Measurements from ENCODE around the gene NTN1.
A peak's percentile ranks its signal among the peaks of the same experiment; 100 is the strongest.

The NTN1 gene

DNA sequence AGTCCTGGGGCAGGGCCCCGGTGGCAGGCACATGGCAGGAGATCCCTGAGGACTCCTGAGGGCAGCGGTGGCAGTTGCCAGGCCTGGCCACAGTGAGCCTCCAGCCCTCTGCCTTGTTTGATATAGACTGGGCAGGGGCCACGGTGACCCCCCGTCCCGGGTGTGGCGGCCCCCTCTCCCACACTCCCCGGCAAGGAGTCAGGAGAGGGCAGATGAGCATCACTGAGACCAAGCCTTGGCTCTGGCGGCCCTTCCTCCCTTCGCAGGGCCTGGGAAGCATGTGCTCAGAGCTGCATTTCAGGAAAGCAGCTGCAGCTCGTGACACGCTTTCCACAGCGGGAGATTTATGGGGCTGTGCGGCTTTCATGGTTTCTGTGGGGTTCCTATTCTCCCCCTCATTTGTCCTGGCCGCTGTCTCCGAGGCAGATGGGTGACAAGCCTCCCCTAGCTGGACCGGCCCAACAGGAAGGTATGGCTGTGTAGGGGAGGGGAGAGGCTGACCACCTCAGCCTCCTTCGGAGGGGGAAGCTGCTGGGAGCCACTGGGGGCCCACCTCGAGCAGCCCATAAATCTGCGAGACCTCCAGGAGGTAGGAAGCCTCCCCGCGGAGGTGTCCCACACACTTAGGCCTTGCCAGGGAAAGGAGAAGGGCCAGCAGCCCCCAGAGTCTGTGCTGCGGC, 211.4 kb downstream of the NTN1 start:
- DNase-seq (ENCODE audit: low read depth) = no peak

DNA sequence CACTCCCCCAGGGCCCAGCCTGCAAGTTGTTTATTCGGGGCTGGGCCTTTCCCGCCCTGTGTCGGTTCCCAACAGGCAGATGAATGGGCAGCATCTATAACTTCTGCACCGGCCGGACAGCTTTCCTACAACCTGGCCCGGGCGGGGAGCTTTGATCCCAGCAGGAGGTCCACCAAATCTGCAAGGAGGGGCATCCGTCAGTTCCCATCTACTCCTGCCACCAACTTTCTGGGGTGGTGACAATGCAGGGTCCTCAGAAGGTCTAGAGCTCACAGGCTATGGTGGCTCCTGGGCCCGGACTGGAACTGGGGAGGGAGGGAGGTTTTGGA, 211.9 kb downstream of the NTN1 start:
- DNase-seq (ENCODE audit: low read depth) = no peak

DNA sequence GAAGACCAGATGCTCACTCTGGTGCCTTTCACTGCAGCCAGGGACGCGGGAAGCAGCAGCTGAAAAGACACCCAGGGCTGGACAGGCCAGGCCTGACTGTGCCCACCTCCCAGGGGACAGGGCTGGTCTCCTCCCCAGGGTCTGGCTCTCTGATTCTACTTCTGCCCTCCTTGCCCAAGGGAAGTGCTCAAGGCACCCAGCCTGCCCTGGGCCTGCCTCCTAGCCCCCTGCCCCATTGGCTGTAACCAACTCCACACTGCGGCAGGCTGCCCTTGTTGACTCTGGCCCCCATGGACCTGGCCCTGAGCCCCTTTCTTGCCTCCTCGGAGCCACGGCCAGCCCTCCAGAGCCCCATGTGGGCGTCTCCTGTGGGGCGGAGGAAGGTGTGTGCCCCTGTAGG, 212.5 kb downstream of the NTN1 start:
- DNase-seq (ENCODE audit: low read depth) = no peak

DNA sequence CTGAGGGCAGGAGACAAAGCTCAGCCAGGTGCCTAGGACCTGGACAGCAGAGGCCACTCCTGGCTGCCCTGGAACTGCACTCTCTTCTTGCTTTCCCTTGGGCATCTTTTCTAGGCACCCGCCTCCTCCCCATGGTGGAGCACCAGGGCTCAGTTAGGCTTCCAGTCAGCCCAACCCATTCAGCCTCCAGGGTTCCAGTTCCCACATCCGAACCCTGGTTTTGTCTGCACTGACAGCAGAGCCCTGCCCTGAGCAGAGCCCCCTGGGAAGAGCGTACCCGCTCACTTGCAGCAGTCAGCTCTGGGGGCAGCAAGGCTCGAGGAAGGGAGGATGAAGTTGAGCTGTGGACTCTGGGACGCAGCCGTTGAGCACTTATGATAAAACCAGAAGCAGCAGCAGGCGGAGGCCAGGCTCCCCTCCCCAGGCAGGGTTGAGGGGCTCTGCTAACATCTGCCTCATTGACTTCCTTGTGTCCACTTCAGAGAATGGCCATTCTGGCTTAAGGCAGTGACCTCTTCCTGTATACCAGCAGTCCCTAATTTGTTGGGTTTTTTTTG, 213.2 kb downstream of the NTN1 start:
- no peak for DNase-seq (ENCODE audit: low read depth)

DNA sequence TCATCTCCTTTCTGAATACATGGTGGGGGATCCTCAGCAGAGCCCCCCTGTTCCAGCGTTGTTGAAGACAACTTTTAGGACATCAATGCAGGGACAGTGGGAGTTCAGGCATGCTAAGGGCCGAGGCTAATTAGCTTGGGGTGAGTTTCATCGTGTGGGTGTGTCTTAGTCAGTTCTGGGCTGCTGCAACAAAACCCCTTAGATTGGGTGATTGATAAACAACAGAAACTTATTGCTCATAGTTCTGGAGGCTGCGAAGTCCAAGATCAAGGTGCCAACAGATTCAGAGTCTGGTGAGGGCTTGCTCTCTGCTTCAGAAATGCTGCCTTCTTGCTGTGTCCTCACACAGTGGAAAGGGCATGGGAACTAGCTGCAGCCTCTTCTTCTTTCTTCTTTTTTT, 214.0 kb downstream of the NTN1 start:
- DNase-seq (ENCODE audit: low read depth) = no peak

DNA sequence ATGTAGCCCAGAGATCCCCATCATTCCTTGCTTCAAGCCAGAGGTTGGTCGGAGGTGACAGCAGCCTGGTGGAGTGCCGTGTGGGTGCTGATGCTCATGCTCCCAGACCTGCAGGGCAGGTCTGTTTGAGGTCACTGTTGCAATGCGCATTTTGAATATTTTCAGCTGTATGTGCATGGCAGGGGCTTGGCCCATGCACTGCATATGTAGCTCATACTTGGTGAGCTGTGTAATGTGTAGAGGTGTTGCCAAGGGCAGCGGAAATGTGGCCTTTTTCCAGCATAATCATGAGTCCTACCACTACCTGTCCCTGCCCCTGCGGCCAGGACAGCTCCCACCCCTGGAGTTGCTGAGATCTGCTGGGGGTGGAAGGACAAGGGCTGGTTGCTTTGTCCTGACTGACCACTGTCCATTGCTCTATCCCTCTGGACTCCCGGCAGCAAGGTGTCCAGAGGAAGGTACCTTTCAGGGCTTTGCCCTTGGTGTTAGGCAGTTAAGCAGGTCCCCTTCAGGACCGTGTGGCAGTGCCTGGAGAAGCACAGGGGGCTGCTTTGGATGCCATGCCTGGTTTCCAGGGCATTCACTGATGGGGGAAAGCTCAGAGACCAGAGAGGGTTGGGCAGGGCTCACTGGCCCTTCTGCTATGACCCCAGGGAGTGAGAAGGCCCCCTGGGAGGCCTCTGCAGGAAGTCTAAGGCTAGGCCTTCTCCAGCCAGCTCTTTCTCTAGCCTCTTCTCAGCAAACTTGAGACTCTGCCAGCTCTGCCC, 215.2 kb downstream of the NTN1 start:
- no peak for DNase-seq (ENCODE audit: low read depth)

DNA sequence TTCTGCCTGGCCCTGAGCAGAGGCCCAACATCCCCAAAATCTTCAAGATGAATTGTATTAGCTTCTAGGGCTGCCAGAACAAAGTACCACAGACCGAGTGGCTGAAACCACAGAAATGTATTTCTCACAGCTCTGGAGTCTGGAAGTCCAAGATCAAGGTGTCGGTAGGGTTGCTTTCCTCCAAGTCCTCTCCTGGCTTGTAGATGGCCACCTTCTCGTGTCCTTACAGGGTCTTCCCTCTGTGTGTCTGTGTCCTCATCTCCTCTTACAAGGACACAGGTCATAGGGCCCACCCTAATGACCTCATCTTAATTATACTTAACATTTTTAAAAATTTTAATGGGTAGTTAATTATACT, 215.7 kb downstream of the NTN1 start:
- no peak for DNase-seq (ENCODE audit: low read depth)

DNA sequence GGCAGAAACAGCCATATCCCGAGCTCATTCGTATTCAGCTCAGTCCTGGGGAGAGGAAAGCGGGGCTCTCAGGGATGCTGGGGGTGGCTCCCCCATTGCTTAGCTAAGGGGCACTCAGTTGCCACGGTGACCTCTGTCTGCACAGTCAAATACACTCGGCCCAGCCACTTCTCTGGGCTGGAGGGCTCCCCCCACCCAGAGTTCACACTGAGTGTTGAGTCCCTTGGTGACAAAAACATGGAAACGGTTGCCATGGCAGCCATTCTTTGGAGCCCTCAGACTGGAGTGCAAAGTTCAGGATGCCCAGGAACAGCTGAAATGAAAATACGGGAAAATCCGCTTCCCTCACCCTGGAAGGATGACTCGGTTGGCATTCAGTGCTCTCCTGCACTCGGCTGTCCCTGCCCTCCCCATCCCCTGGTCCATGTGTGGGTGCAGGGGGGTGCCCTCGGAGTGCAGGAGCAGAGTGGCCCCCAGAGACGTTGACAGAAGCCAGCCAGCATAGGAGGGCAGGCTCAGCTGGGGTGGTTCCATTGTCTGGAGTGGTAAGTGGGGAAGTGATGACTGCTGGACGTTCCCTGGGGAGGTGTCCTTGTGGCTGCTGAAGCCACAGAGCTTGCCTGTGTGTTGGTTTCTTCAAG, 216.5 kb downstream of the NTN1 start:
- no peak for DNase-seq (ENCODE audit: low read depth)

DNA sequence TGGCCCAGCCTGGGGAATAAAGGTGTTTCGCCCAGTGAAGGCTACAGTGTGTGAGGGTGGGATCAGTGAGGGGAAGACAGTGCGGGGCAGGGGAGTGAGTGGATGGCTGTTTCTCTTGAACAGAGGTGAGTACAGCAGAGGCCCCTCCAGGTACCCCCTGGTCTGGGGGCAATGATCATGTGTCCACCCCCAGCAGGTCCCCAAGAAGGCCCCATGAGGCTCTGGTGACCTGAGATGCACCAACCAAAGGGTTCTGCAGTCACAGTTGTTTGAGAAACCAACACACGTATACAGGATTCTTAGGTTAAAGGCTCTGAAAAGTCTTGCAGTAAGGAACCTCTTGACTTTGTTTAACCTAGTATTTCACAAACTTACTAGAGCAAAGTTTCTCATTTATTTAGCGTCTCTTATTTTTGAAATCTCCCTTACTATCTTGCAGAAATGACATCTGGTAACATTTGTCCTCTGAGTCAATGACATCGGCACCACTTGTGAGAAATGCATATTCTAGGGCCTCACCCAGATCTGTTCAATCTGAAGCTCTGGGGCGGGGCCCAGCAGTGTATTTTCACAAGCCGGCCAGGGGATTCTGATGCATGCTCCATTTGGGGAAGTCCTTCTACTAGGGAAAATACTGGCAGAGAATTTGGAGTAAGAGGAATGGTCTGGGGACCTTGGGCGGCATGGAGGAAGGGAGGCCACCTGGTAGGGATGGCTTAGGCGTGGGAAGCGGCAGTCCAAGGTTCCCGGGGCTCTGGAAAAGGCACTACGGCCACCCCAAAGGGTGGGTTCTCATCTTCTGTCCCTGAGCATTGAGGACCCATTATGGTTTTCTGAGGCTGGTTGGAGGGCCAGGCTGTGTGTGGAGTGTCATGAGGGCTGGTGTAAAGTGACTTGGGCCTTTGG, 217.3 kb downstream of the NTN1 start:
- DNase-seq (ENCODE audit: low read depth) = no peak

DNA sequence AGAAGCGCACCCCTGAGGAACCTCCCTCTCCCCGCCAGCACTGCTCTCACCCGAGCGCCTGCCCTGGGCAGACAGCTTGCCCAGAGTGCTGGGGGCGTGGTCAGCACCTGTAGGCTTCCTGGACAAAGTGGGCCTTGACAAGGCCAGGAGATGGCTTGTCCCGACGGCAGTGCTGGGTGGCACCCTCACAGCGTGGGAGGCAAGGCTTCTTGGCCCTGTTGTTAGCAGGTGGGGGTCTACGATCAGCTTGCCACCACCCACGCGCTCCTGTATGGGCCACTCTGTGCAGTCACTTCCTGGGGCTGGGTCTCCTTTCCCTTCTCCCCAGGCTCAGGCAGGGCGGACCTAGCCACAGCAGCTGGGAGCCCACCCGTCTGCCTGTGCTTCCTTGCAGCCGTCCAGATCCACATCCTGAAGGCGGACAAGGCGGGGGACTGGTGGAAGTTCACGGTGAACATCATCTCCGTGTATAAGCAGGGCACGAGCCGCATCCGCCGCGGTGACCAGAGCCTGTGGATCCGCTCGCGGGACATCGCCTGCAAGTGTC, 218.0 kb downstream of the NTN1 start:
- no peak for DNase-seq (ENCODE audit: low read depth)

DNA sequence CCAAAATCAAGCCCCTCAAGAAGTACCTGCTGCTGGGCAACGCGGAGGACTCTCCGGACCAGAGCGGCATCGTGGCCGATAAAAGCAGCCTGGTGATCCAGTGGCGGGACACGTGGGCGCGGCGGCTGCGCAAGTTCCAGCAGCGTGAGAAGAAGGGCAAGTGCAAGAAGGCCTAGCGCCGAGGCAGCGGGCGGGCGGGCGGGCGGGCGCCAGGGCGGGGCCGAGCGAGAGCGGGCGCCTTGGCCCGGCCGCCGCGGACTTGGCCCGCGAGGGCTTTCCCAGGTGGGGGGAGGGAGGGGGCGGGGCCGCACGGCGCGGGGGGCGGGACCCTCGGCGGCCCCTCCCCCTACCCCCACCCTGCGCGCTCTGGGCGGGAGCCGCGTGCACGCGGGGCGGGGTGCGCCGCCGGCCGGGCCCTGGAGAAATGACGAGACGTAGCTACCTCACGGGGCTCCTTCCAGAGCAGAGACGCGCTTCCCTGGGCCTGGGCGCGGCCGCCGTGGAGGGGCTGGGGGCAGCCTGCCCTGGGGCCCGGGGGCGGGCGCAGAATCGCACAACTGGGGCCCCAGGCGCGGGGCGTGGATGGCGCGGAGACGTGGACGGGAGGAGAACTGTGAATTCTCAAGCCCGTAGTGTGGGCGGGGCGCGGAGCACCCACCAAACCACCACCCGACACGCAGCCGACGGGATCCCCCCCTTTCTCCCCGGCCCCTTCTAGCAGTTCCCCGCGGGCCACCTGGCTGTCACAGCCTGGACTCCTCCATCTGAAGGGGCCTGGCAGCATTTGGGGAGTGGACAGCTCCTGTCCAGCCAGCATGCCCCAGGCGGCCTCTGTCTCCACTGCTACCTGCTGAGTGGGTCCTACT, 218.7 kb downstream of the NTN1 start:
- peak; percentile 35 for DNase-seq (ENCODE audit: low read depth)

DNA sequence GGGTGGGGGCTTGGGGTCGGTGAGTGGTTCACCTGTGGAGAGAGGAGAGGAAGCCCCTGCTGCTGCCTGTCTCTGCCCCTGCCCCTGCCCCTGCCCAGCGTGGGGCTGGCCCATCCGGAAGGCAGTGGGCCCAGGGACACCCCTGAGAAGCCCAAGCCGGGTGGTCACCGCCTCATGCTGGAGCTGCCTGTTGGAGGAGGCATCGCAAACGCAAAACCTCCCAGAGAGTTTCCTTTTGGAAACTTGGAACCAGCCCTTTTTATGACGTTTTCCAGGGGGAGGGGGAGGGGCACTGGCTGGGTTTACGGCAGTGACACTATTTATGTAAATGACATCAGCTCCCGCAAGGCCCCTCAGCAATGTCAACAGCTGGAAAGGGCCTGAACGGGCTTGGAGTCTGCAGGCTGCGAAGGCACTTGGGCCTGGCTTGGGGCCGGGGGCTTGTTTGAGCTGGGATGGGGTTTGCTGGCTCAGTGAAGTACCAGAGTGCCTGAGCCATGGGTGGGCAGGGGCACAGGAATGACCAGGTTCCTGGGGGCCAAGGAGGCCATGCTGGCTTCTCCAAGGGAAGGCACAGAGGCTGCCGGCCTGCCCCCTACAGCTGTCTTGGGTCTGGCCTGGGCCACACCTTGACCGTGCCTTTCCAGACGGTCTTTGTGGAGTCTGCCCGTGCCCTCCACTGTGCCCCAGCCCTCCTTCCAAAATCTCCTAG, 219.5 kb downstream of the NTN1 start:
- DNase-seq (ENCODE audit: low read depth) = no peak

DNA sequence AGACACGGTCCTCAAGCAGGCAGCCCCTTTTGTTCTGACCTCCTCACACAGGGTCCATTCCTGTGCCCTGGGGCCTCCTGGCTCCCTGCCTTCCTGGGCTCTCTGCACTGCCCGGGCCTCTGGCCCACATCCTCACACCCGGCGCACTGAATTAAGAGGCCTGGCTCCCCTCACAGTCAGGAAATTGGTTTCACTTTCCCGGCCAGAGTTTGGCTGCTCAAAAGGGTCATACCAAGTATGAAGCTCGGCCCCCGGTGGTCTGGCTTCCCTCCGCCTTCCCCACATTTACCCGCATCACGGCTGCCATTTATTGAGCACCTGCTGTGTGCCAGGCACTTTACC, 220.0 kb downstream of the NTN1 start:
- no peak for DNase-seq (ENCODE audit: low read depth)

DNA sequence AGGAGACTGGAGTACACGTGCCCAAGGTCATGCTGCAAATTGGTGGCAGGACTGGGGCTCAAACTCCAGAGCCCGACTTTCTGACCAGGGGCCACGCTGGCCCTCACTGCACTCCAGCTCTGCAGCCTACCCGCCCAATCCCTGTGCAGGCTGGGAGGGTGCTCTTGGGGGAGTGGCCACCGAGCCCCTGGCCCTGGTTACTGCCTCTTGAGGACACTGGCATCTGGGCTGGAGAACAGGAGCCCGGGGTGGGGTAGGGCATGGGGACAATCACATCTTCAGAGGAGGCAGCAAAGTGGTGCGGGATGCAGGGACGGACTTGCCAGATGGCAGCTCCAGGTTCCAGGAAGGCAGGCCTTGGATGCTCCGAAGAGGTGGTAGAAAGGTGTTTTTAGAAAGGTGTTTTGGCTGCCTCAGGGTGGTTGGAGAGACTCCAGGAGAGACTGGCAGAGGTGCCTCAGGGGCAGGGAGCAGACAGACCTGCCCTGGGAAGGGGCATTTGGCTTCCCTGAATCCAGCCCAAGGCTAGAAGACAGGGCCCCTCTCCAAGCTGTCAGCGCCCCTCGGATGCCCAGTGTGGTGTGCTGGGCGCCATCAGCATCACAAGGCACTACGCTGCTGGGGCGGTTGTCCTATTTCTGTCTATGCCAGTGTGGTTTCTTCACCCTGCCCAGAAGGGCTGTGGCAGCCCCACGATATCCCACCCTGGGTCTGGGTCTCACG, 220.6 kb downstream of the NTN1 start:
- no peak for DNase-seq (ENCODE audit: low read depth)

DNA sequence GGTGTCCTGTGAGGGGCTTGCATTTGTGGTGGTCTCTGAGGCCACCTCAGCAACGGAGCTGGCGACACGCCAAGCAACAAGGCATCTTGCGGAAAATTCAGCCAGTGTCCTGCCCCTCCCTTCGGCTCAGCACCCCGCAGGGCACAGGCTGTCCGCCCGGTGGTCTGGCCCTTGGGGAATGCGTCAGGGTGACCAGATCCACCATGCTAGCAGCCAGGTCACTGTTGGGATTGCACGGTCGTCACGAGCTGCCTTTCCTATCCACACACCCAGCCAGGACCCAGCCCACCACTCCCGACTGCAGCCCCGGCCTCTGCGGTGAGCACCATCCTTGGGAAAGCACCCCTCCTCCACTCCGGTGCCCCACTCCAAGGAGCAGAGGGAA, 221.2 kb downstream of the NTN1 start:
- DNase-seq (ENCODE audit: low read depth) = no peak

DNA sequence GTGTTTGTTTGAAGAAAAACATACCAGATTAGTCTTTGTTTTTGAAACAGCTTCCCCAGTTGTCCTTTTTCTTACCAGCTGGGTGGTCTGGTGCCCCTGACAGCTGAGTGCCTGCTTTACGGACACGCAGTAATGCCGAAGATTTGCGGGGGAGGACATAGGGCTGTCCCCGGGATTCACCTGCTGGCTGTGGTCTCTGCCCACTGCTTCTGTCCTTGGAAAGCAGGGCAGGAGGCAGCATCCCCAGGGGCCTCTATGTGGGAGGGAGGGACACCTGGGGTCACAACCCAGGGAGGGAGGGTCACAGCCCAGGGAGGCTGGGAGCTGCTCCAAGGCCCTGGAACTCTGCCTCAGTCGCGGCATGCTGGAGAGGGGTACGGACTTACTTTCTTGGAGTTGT, 221.7 kb downstream of the NTN1 start:
- DNase-seq (ENCODE audit: low read depth) = no peak

DNA sequence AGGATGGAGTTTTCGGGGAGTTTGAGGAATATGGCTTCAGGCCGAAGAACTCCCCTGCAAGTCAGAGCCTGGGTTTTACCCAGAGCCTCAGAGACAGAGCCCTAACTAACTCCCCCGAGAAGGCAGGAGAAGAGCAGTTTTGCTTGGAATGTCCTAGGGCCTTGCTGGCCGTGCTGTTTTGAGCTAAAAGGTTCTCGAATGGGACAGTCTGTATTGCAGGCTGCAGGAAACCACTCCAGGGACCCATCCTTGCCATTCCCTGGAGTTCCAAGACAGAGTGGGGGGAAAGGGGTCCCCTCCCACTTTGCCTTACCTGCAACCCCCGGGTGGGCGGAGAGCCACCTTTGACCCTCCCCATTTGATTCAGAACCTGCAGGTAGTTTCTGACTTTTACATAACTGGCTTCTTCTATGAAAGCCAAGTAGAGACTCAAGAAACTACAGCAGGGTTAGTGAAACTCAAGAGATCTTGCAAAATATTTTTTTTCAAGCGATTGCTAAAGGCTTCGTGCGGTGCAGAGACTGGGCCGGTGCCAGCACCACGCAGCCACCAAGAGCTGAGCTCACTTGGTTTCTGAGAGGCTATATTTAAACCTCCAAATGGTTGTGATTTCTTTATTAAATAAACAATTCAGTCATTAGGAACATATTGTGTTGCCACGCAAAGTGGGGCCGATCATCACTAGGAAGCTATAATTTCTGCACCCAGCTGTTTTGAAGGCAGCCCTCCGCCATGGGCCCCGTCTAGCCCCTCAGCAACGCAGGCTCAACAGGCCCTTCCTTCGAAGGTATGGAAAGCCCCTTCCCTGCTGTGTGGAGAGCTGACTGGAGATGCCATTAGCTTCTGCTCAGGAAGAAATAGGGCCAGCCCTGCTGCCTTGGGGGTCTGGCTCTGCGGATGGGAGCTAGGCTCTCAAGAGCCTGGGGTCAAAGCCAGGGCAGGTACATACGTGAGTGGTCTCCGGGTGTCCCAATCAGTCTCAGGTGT, 223.0 kb downstream of the NTN1 start:
- DNase-seq (ENCODE audit: low read depth) = no peak

DNA sequence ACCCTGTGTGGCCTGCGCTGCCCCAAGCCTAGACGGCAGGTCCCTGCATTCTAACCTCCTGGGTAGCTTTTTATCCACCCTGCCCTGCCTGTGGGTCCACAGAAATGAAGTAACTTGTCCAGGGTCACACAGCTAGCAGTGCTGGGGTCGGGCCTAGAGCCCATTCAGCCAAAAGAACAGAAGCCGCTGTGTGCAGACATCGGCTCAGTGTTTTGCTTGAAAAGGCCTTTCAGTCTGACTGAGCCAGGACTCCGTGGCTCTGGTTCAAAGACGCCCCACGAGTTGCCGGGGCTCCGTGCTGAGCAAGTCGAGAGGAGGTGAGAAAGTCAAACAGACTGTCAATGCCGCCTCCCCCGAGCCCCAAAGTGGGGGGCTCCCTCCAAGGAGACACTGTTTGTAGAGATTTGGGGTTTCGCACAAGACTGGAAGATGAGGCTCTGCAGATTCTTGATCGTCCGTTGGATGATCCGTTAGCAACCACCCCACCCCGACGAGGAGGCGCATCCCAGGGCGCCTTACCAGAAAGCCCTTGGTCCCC, 226.2 kb downstream of the NTN1 start:
- DNase-seq (ENCODE audit: low read depth) = no peak
